8988T (cell line): ENCODE data around the gene LRPPRC.
A peak's percentile ranks its signal among the peaks of the same experiment; 100 is the strongest.
"Not testable (repeated sequence)": the region's sequence is repeated elsewhere in the genome, so short reads cannot be mapped to it uniquely, and the experiment has no call there.

Source experiments
- DNase-seq: peaks from one replicate; pipeline ENCODE4 v3.0.0; 2011

The LRPPRC gene

GRCh38 chr2:43995733-43996533 lies at the start of gene LRPPRC:
Gene LRPPRC (minus strand): TSS chr2:43995989. CDS start chr2:43995947, 42 bp downstream.
- peak; percentile 87 for DNase-seq

- no peak for DNase-seq
These were observed 49.3 kb upstream of the LRPPRC start for GRCh38 chr2:44045061-44045460.

- peak; percentile 71 for DNase-seq
These were observed 48.5 kb upstream of the LRPPRC start for GRCh38 chr2:44044281-44044720.

GRCh38 chr2:44040365-44040764 lies 44.6 kb upstream of the LRPPRC start:
- no peak for DNase-seq

GRCh38 chr2:44038277-44038676 lies 42.5 kb upstream of the LRPPRC start:
- no peak for DNase-seq

GRCh38 chr2:44037221-44037620 lies 41.4 kb upstream of the LRPPRC start:
- no peak for DNase-seq

- DNase-seq = no peak
These were observed 38.2 kb upstream of the LRPPRC start for GRCh38 chr2:44033947-44034346.

GRCh38 chr2:44027076-44027475 lies 31.3 kb upstream of the LRPPRC start:
- not testable (repeated sequence) for DNase-seq

- DNase-seq = no peak
These were observed 20.5 kb upstream of the LRPPRC start for GRCh38 chr2:44016282-44016681.

GRCh38 chr2:44015239-44015638 lies 19.4 kb upstream of the LRPPRC start:
- DNase-seq = no peak

GRCh38 chr2:44013205-44013604 lies 17.4 kb upstream of the LRPPRC start:
- not testable (repeated sequence) for DNase-seq

- DNase-seq = no peak
These were observed 14.5 kb upstream of the LRPPRC start for GRCh38 chr2:44010266-44010665.

- peak; percentile 20 for DNase-seq
These were observed 13.4 kb upstream of the LRPPRC start for GRCh38 chr2:44009136-44009735.

GRCh38 chr2:44005846-44006245 lies 10.1 kb upstream of the LRPPRC start:
- DNase-seq = no peak

GRCh38 chr2:44004735-44005602 lies 9.2 kb upstream of the LRPPRC start:
- no peak for DNase-seq

- no peak for DNase-seq
These were observed 5.9 kb upstream of the LRPPRC start for GRCh38 chr2:44001716-44002115.

GRCh38 chr2:43998263-43998662 lies 2.5 kb upstream of the LRPPRC start:
- no peak for DNase-seq

- no peak for DNase-seq
These were observed 2.4 kb downstream of the LRPPRC start for GRCh38 chr2:43993437-43993836.

GRCh38 chr2:43989545-43989944 lies 6.2 kb downstream of the LRPPRC start:
- DNase-seq = no peak

GRCh38 chr2:43986600-43986999 lies 9.2 kb downstream of the LRPPRC start:
- DNase-seq = no peak

GRCh38 chr2:43985359-43985758 lies 10.4 kb downstream of the LRPPRC start:
- no peak for DNase-seq

- no peak for DNase-seq
These were observed 11.3 kb downstream of the LRPPRC start for GRCh38 chr2:43984533-43984932.

GRCh38 chr2:43980902-43981301 lies 14.9 kb downstream of the LRPPRC start:
- DNase-seq = no peak
